A673 (cell line): ENCODE data around the gene ABR.

Source experiments
- CTCF ChIP-seq: fragments of 300-800, 200-600 bp; sonication (generic); conservative IDR thresholded peaks from 2 replicates; pipeline ENCODE4 v1.5.1; 2017; ENCODE audit warnings: low read depth, mild to moderate bottlenecking, antibody characterized with exemption, low read length, moderate library complexity, mixed read lengths
- EZH2 ChIP-seq: fragments of 200-600 bp; sonication (generic); IDR thresholded peaks from 2 replicates; pipeline ENCODE4 v1.6.1; 2017; ENCODE audit warnings: borderline replicate concordance, low read depth, mild to moderate bottlenecking, mixed read lengths, antibody characterized with exemption, low read length; ENCODE audit not compliant: poor library complexity, severe bottlenecking

DNA sequence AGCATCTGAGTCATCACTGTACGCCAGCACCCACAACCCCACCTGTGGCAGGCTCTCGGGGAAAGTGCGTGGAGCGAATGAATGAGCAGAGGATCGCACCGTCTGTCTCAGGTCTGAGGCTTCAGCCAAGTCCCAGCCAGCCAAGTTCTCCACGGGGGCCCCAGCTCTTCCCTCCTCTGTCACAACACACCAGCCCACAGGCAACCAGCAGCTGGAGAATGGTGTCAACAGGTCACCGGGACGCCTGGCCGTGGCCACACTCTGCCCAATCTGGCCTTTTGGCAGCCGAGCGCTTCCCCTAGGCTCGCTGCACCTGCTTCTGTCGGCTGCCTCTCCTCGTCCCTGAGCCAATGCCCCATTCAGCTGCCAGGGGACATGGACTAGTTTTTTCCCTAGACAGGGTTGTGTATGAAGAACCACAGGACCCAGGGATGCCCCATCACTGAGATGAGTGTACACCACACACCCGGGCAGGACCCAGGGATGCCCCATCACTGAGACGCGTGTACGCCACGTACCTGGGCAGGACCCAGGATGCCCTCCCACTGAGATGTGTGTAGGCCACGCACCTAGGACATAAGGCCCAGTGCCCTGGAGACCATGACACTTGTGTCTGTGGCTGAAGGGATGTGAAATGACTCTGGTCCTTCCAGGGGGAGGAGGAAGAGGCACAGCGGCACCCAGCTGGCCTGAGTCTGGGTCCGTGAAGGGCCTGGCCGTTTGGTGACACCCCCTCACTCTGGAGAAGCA lies 52.8 kb downstream of the ABR start:
- TF ChIP-seq CTCF, result no peak
- TF ChIP-seq EZH2, result no peak
